ENCODE data around the gene UNC50.
"Not testable (repeated sequence)": the region's sequence is repeated elsewhere in the genome, so short reads cannot be mapped to it uniquely, and the experiment has no call there.

UNC50 gene

DNA sequence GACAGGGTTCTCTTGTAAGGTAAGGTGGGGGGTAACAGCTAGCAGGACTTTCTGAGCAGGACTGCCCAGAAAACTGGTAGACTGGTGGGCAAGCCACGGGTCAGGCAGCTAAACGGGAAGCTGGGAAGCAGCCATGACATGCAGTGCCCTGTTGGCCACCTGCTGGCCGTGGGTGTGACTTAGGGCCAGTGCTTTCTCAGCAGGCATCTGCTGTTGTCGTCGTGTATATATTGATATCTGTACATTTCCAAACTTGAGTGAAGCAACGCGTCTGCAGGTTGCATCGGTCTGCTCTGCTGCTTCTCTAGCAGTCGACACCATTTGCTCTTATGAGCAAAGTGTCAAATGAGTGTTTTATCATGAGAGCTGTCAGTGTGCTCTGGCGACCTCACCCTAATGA, 31.1 kb upstream of the UNC50 start:
- DNase-seq = no peak

- DNase-seq = no peak
These were observed 30.2 kb upstream of the UNC50 start for GRCh38 chr2:98578231-98578630.

- no peak for DNase-seq
These were observed 28.5 kb upstream of the UNC50 start for GRCh38 chr2:98579926-98580325.

- DNase-seq = no peak
These were observed 27.6 kb upstream of the UNC50 start for GRCh38 chr2:98580656-98581284.

DNA sequence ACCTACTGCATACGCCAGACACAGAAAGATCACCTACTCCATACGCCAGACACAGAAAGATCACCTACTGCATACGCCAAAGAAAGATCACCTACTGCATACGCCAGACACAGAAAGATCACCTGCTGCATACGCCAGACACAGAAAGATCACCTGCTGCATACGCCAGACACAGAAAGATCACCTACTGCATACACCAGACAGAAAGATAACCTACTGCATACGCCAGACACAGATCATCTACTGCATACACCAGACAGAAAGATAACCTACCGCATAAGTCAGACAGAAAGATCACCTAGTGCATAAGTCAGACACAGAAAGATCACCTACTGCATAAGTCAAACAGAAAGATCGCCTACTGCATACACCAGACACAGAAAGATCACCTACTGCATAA, 25.9 kb upstream of the UNC50 start:
- no peak for DNase-seq

GRCh38 chr2:98583276-98583675, 25.1 kb upstream of the UNC50 start:
- DNase-seq = no peak

GRCh38 chr2:98583816-98584618, 24.4 kb upstream of the UNC50 start:
- no peak for DNase-seq

GRCh38 chr2:98585386-98585785, 23.0 kb upstream of the UNC50 start:
- no peak for DNase-seq

- DNase-seq = no peak
These were observed 21.7 kb upstream of the UNC50 start for GRCh38 chr2:98586551-98587140.

- DNase-seq = no peak
These were observed 19.4 kb upstream of the UNC50 start for GRCh38 chr2:98588880-98589431.

DNA sequence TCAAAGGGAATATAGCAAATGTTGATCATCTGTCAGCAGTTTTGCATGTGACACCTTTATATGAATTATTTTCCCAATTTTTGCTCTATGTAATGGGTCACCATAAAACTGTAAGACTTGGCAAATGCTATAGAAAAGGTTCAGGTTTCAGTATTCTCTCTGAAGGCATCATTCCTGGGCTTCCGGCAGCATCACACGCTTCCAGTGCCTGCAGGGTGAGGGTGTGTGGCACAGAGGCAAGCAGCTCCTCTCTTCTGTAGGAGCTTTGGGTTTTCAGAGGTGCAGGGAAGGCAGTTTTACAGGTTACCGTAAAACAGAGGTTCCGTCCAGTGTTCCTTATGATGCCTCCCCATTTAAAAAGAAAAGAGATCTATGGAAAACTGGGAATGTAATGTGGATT, 18.9 kb upstream of the UNC50 start:
- no peak for DNase-seq

- DNase-seq = no peak
These were observed 15.8 kb upstream of the UNC50 start for GRCh38 chr2:98592565-98592964.

- DNase-seq = not testable (repeated sequence)
These were observed 13.7 kb upstream of the UNC50 start for GRCh38 chr2:98594665-98595064.

DNA sequence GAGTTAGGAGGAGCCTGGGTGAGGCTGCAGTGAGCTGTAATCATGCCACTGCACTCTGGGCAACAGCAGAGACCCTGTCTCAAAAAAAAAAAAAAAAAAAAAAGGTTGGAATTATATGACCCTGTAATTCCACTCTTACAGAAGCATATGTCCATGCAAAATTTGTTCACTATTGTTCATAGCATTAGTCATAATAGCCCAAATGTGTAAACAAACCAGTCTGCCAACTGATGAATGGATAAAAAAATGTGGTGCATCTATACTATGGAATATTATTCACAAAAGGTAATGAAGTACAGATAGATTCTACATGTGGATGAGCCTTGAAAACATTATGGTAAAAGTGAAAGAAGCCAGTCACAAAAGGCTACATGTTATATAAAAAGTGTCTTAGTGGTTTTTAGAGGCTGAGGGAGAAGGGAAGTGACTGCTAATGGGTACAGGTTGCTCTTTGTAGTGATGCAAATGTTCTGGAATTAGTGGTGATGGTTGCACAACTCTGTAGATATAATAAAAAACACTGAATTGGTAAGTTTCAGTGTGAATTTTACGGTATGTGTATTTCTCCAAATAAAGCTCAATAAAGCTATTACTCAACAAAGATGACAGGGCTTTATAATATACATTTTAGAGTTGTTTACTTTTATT, 9.5 kb upstream of the UNC50 start:
- no peak for DNase-seq

- DNase-seq = no peak
These were observed 6.8 kb upstream of the UNC50 start for GRCh38 chr2:98601532-98602132.

GRCh38 chr2:98604547-98604946, 3.8 kb upstream of the UNC50 start:
- peak; percentile 49 for DNase-seq

- no peak for DNase-seq
These were observed 3.3 kb upstream of the UNC50 start for GRCh38 chr2:98605076-98605475.

DNA sequence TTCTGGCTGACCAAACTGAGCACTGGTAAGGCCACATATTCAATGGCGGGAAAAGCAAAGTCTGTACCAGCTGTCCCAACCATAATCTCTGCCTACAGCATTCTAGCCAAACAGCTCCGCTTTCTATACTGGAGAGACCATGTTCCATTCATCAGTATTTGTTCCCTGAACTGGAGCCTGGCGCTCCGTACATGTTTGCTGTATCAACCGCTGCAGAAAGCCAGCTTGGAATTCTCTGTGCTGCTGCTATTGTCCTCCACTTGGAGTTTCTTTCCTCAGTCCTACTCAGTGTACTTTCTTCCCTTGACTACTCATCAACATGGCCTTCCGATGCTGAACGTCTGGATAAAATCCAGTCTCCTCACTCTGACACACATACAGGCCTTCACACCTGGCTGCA, 2.0 kb upstream of the UNC50 start:
- DNase-seq = no peak

DNA sequence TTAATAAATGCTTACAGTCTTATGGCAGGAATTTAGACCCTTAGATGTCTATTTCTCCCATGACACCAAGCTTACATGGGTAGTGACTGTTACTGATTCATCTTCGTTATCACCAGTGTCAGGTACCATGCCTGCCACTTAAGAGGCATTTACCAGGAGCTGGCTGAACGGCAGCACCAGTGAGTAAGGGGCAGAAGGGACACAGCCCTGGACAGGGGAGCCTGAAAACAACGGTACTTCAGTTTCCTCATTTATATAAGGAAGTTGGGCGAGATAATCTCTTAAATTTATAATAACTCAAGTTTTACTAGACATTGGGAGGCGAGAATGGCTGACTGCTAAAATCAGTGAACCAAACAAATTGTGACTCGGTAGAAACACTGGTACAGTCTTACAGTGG, 1.3 kb upstream of the UNC50 start:
- no peak for DNase-seq

DNA sequence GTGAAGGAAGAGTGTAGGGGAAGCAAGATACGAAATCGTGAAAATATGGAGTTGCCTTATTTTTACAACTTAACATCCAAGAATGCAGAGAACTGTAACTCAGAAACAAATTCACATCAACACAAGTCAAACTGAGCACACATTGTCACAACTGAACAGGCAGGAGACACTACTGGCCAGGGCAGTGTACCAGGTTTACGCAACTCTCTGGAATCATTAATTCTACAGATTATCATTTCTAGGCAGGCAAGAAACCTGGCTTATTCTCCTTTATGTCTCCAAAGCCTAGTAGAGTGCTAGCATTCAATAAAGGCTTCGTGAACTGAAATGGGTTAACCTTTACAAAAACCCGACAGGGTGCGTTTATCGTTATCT, 661 bp upstream of the UNC50 start:
- no peak for DNase-seq

- peak; percentile 11 for DNase-seq
These were observed 694 bp downstream of the UNC50 start for GRCh38 chr2:98608962-98609604.

GRCh38 chr2:98614024-98614739, 5.8 kb downstream of the UNC50 start:
- no peak for DNase-seq
